GM19452 (cell line): ENCODE measurements around the gene CCDC192.

Experiments
- ATAC-seq: cut with Tn5 transposase; IDR thresholded peaks from one replicate; pipeline ENCODE4 v1.9.1; 2021; ENCODE audit not compliant: unreplicated experiment

Gene CCDC192

GRCh38 chr5:127805448-127805847 is 102.3 kb downstream of the CCDC192 start:
- ATAC-seq: no peak

GRCh38 chr5:127806776-127807175 is 103.6 kb downstream of the CCDC192 start:
- no peak for ATAC-seq

GRCh38 chr5:127809533-127809932 is 106.3 kb downstream of the CCDC192 start:
- no peak for ATAC-seq

- no peak for ATAC-seq
These were observed 106.8 kb downstream of the CCDC192 start for GRCh38 chr5:127810017-127810416.

- no peak for ATAC-seq
These were observed 107.7 kb downstream of the CCDC192 start for GRCh38 chr5:127810707-127811490.

- ATAC-seq: no peak
These were observed 109.4 kb downstream of the CCDC192 start for GRCh38 chr5:127812570-127812969.

GRCh38 chr5:127813633-127814587 is 110.7 kb downstream of the CCDC192 start:
- ATAC-seq: no peak

GRCh38 chr5:127814588-127814973 is 111.4 kb downstream of the CCDC192 start:
- no peak for ATAC-seq

GRCh38 chr5:127820910-127821553 is 117.8 kb downstream of the CCDC192 start:
- ATAC-seq: peak; percentile 98

- no peak for ATAC-seq
These were observed 118.7 kb downstream of the CCDC192 start for GRCh38 chr5:127821896-127822295.

- ATAC-seq: no peak
These were observed 120.9 kb downstream of the CCDC192 start for GRCh38 chr5:127824126-127824525.

- no peak for ATAC-seq
These were observed 122.8 kb downstream of the CCDC192 start for GRCh38 chr5:127826011-127826410.

GRCh38 chr5:127827451-127827850 is 124.3 kb downstream of the CCDC192 start:
- ATAC-seq: no peak

- no peak for ATAC-seq
These were observed 127.0 kb downstream of the CCDC192 start for GRCh38 chr5:127830157-127830556.

- no peak for ATAC-seq
These were observed 127.8 kb downstream of the CCDC192 start for GRCh38 chr5:127830829-127831598.

GRCh38 chr5:127832067-127832466 is 128.9 kb downstream of the CCDC192 start:
- no peak for ATAC-seq

GRCh38 chr5:127834094-127834531 is 130.9 kb downstream of the CCDC192 start:
- ATAC-seq: no peak

GRCh38 chr5:127834554-127834953 is 131.4 kb downstream of the CCDC192 start:
- ATAC-seq: no peak

GRCh38 chr5:127838661-127839060 is 135.5 kb downstream of the CCDC192 start:
- no peak for ATAC-seq

GRCh38 chr5:127839072-127839471 is 135.9 kb downstream of the CCDC192 start:
- ATAC-seq: no peak
